ENCODE data around the gene MON1B. TPM values are rescaled to one million over a fixed set of nuclear protein-coding genes. Genes with fewer than 3 reads are reported as not detected.

MON1B gene
- total and polyA plus RNA-seq, 10 of the 15 experiments (the other 5 are each of a cell fraction or from before 2014, with no cell fraction given) = 5.7 to 64.5 (median 21.7) TPM

- H3K4me1 ChIP-seq (ENCODE audit: control insufficient read depth, insufficient read depth, low read length) = no peaks in the 10 kb centered on the region
- ATAC-seq (no peak), FAIRE-seq (no peak), DNase-seq (ENCODE audit: low read depth, low spot score) (no peak)
- H3K36me3 ChIP-seq (ENCODE audit: control insufficient read depth in 2 of 2, insufficient read depth in 2 of 2, low read length in 1 of 2) = no peaks in the 10 kb centered on the region
- H3K4me3 ChIP-seq = no peak overlapping the region
- 7% methylated on average over 11 of the region's 11 CpGs for WGBS (ENCODE audit: insufficient coverage, insufficient replicate concordance, low lambda C conversion rate, missing lambda C conversion rate)
- H3K79me2 ChIP-seq (ENCODE audit: control insufficient read depth, insufficient read depth, low read length) = no peaks in the 10 kb centered on the region
- H2AFZ ChIP-seq (ENCODE audit: control insufficient read depth, low read depth, low read length) = no peak overlapping the region
- in situ Hi-C loops (cut with MboI) = loop anchor here (5.0 kb wide), 2 partner anchors 143 to 353 kb away; no protein-coding TSS in a partner anchor
- intact Hi-C loops (cut with micrococcal nuclease; ENCODE audit: unreplicated experiment) = loop anchor here (10.0 kb wide), 1 partner anchor 740 kb away; no protein-coding TSS in a partner anchor
- H3K9me3 ChIP-seq (replicated peaks; ENCODE audit: control insufficient read depth, insufficient read depth, low read length) = no peaks in the 10 kb centered on the region
- no peaks in the 10 kb centered on the region; a peak in 1 of 4 replicates for H3K27me3 ChIP-seq (replicated peaks in 1 of 2; ENCODE audit: control insufficient read depth in 2 of 2, insufficient read depth in 2 of 2, low read length in 1 of 2)
- SMC1A ChIA-PET (ENCODE audit: uncharacterized antibody, unreplicated experiment) = interaction anchor here (11.5 kb wide), 1 partner anchor 350 kb away, joined by 108 read pairs; no protein-coding TSS in a partner anchor
- no peak overlapping the region for H3K27ac ChIP-seq (ENCODE audit: control insufficient read depth, insufficient read depth)
- no peak for TF ChIP-seq SIN3A (IDR thresholded peaks at IDR 0.05; ENCODE audit: low read depth, low read length)
- no peak for TF ChIP-seq CHD2 (IDR thresholded peaks at IDR 0.05; ENCODE audit: borderline replicate concordance, low read depth, low read length)
- no peak for TF ChIP-seq RBBP5 (conservative IDR thresholded peaks at IDR 0.05)
- TF ChIP-seq HDAC2 (IDR thresholded peaks at IDR 0.05) = no peak
- TF ChIP-seq YBX1 (IDR thresholded peaks at IDR 0.05) = no peak
- TF ChIP-seq ZSCAN29 (IDR thresholded peaks at IDR 0.05) = no peak
- no peak for TF ChIP-seq ASH2L (IDR thresholded peaks at IDR 0.05; ENCODE audit: borderline replicate concordance, low read depth)
- no peak for TF ChIP-seq JUNB (IDR thresholded peaks at IDR 0.05)
- no peak for TF ChIP-seq CUX1 (IDR thresholded peaks at IDR 0.05; ENCODE audit: insufficient replicate concordance, low read depth, low read length)
- no peak for TF ChIP-seq TAF1 (IDR thresholded peaks at IDR 0.05; ENCODE audit: borderline replicate concordance, low read depth, low read length)
- TF ChIP-seq CEBPZ (IDR thresholded peaks at IDR 0.05; ENCODE audit: low read depth, low read length) = no peak
- TF ChIP-seq SMAD5 (IDR thresholded peaks at IDR 0.05; ENCODE audit: low read depth) = no peak
- TF ChIP-seq SREBF1 (IDR thresholded peaks at IDR 0.05; ENCODE audit: low read length) = no peak
- TF ChIP-seq JUND (IDR thresholded peaks at IDR 0.05; ENCODE audit: low read depth, low read length) = no peak
- no peak for TF ChIP-seq CHD1 (IDR thresholded peaks at IDR 0.05; ENCODE audit: low read depth, low read length)
- no peak overlapping the region for H3K4me2 ChIP-seq (ENCODE audit: control insufficient read depth, insufficient read depth)
- RAD21 ChIA-PET (ENCODE audit: unreplicated experiment) = interaction anchor here (1.8 to 4.1 kb wide), 2 partner anchors 14 to 349 kb away, joined by 5 to 42 read pairs; no protein-coding TSS in a partner anchor
- CTCF ChIA-PET = interaction anchor here (0.5 to 7.3 kb wide), 5 partner anchors 9 to 758 kb away, joined by 3 to 132 read pairs (median 3); no protein-coding TSS in a partner anchor
- H4K20me1 ChIP-seq (ENCODE audit: control insufficient read depth, insufficient read depth) = no peaks in the 10 kb centered on the region
- no peak overlapping the region for H3K9ac ChIP-seq (ENCODE audit: control insufficient read depth, insufficient read depth, low read length)
- POLR2A ChIA-PET = no interaction called here
- BruUV-seq (replicated peaks) = no TSS peak
Measured at GRCh38 chr16:77234611-77235010, 43.6 kb downstream of the MON1B start.

Measured in GM12878 (cell line).